ENCODE results near the gene TIGD1. TPM values are rescaled to one million over a fixed set of nuclear protein-coding genes. Genes with fewer than 3 reads are reported as not detected.
"Not testable (repeated sequence)": the region's sequence is repeated elsewhere in the genome, so short reads cannot be mapped to it uniquely, and the experiment has no call there.

The TIGD1 gene
- total RNA-seq, 1 donor from 2014 or later: 2.5 TPM

DNA sequence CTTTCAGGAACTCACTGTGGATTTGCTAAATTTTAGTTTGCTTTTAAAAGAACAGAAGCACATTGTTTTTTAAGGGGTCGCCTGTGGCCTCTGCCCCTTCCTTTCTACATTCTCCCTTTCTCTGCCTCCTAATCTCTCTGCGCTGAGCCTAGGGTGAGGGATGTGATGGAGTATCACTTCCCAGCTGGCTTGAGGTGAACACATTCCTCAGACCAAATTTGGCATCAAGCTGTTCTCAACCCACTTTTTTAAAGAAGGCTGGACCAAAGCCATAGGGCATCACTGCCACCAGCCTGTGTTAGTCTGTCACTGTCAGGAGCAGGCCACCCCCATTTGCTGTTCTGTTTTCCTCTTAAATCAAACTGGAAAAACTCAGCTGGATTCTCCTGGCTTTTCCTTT is 27.5 kb upstream of the TIGD1 start:
- DNase-seq (ENCODE audit: low read depth): no peak
- no peak for TF ChIP-seq CTCF (conservative IDR thresholded peaks at IDR 0.05; ENCODE audit: low read depth, low read length)
- H3K4me3 ChIP-seq (ENCODE audit: low read depth, low read length): no peak overlapping the region

DNA sequence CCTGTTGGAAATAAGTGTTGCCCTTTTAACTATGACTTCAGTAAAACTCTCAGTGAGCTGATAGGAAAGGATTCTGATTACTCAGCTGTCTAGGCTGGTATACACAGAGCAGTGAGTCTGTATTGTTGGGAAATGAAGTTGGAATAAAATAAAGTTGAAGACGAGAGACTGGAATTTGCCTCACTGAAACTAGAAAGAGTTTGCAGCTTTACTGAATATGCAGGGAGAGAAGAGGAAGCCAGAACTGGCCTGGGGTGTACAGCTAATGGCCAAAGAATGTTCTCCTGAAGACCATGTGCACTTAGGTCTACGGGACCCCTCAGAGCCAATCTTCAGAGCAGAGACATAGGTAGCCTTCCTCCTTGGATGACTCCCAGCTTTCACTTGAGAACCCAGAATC is 26.6 kb upstream of the TIGD1 start:
- no peak for TF ChIP-seq CTCF (conservative IDR thresholded peaks at IDR 0.05; ENCODE audit: low read depth, low read length)
- no peak overlapping the region for H3K4me3 ChIP-seq (ENCODE audit: low read depth, low read length)
- no peak for DNase-seq (ENCODE audit: low read depth)

- TF ChIP-seq CTCF (conservative IDR thresholded peaks at IDR 0.05; ENCODE audit: low read depth, low read length): no peak
- no peak for DNase-seq (ENCODE audit: low read depth)
- H3K4me3 ChIP-seq (ENCODE audit: low read depth, low read length): no peak overlapping the region
Observed at GRCh38 chr2:232575404-232575746, 25.0 kb upstream of the TIGD1 start.

DNA sequence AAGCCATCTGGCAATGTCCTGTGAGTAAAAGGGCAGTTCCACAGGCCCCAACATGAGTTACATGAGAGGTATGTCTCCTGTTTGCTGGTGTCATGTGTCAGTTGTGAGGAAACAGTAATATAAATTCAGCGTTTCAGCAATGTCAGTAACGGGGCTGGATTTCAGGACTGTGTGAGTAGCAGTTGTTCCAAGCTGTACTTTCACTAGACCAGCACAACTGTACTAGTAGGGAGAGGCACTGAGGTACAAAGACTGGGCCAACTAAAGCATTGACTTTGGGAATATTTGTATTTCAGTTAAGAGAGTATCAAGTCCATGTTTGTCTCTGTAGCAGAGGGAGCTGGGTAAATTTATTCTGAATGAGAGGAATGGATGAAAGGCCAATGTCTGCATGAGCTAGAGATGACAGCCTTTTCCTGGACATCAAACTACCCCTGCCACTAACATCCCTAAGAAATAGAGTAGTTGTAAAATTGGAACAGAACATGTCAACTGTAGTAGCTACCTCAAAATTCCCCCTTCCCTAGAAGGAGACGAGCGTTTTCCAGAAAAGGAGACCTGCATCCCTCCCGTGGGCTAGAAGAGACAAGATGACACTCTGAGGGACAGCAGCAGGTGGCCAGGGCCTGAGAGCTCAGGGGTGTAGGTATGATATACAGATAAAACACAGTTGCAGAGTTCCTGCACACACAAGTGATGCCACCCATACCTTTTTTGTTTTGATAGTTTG is 24.5 kb upstream of the TIGD1 start:
- no peak for DNase-seq (ENCODE audit: low read depth)
- H3K4me3 ChIP-seq (ENCODE audit: low read depth, low read length): no peak overlapping the region
- no peak for TF ChIP-seq CTCF (conservative IDR thresholded peaks at IDR 0.05; ENCODE audit: low read depth, low read length)

DNA sequence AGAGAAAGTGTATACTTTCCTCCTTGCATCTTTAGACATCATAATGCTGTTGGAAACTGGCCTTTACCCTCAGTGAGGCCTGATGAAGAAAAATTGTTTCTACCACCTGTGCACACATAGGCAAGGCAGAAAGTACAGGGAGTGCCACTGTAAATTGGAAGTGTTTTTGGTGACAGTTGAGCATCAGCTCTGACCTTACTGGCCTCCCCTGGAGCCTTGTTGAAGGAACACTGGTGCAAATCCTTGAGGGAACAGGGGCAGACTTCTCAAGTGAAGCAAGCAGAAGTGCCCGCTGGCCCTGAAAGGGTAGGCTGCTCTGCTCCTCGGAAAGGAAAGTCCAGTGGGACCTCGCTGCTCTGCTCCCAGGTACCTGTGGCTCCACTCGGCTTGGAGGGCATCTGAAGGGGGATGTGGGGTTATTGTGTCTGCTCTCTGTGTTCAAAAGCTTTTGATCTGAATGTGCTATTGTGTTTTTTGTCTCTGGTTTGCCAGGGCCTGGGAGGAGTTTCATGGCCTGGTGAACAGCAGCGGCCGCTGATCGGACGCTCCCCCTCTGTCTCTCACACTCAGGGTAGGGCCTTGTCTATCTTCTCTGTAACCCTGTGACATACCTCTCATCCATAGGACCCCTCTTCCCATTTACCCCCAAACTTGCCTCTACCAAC is 23.5 kb upstream of the TIGD1 start:
- no peak for TF ChIP-seq CTCF (conservative IDR thresholded peaks at IDR 0.05; ENCODE audit: low read depth, low read length)
- DNase-seq (ENCODE audit: low read depth): no peak

DNA sequence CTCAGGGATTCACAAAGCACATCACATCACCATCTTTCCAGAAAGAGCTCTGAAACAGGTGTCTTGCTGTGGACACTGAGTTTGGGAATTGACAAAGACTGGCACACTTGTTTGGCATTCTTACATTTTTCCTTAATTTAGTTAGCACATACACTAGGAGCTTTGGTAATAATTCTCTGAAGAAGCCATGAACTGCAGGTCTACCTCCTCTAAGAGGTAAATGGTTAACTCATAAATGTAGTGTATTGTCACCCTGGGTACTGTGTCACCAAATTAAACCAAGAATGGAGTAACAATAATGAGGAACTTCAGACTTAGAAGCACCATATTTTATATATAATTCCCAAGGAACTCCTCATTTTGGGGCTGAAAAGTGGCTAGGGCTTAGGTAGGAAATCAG is 22.7 kb upstream of the TIGD1 start:
- H3K4me3 ChIP-seq (ENCODE audit: low read depth, low read length): no peak overlapping the region
- no peak for TF ChIP-seq CTCF (conservative IDR thresholded peaks at IDR 0.05; ENCODE audit: low read depth, low read length)
- peak; percentile 44 for DNase-seq (ENCODE audit: low read depth)

More for the DNA sequence above, 23.5 kb upstream of the TIGD1 start:
- no peak overlapping the region for H3K4me3 ChIP-seq (ENCODE audit: low read depth, low read length)

DNA sequence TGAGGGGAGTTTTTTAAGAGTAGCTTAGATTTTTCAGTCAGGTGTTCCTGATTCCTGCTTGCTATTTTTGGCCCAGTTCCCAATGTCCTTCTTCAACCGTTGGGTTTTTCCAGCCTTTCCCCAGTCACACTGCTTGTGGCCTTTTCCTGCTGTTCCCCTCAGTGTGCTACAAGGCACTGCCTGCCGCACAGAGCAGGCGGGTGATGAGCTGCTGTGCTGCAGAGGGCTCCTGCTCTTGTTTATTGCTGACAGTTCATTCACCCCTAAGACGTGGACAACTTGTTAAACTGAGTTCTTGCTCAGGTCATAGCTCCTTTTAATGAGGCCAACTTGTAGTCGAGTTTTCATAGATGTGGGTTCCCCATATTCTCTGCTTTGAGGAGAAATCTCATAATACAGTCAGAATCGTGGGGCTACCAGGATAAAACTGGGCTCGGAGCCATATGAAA is 20.7 kb upstream of the TIGD1 start:
- no peak overlapping the region for H3K4me3 ChIP-seq (ENCODE audit: low read depth, low read length)
- no peak for TF ChIP-seq CTCF (conservative IDR thresholded peaks at IDR 0.05; ENCODE audit: low read depth, low read length)
- DNase-seq (ENCODE audit: low read depth): peak; percentile 60

DNA sequence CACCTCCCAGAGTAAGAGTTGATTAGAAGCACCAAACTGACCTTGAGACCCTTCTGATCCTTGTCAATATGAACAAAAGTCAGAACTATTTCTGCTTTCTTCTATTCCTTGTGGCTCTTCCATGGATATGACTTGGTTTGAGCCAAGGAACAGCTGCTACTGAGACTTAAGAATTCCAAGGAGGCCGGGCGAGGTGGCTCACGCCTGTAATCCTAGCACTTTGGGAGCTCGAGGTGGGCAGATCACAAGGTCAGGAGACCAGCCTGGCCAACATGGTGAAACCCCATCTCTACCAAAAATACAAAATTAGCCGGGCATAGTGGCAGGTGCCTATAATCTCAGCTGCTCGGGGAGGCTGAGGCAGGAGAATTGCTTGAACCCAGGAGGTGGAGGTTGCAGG is 20.1 kb upstream of the TIGD1 start:
- not testable (repeated sequence) for H3K4me3 ChIP-seq (ENCODE audit: low read depth, low read length); DNase-seq (ENCODE audit: low read depth)
